ENCODE results near the gene RND3. TPM values are rescaled to one million over a fixed set of nuclear protein-coding genes. Genes with fewer than 3 reads are reported as not detected.

The RND3 gene
- polyA plus RNA-seq, 3 donors: not detected

- no peak overlapping the region for H3K27ac Mint-ChIP-seq
- no peak for TF ChIP-seq CTCF (IDR thresholded peaks at IDR 0.05)
- no CpG with 5 or more reads among the region's 3 CpGs for WGBS (ENCODE audit: insufficient coverage)
These were observed 37.6 kb downstream of the RND3 start for GRCh38 chr2:150449856-150450255.

GRCh38 chr2:150445398-150445797 lies 42.1 kb downstream of the RND3 start:
- Histone ChIP-seq H3K36me3 (replicated peaks in 1 of 2; ENCODE audit: control insufficient read depth in 1 of 2, insufficient read depth in 2 of 2, low read length in 2 of 2) (no peaks in the 10 kb centered on the region), H3K27me3 (ENCODE audit: control insufficient read depth in 2 of 2, insufficient read depth in 2 of 2, low read length in 2 of 2) (no peaks in the 10 kb centered on the region), H2AFZ (ENCODE audit: insufficient read depth, low read depth, low read length, poor library complexity, severe bottlenecking) (no peak overlapping the region), H4K20me1 (ENCODE audit: insufficient read depth, low read length) (no peaks in the 10 kb centered on the region), H3K4me2 (replicated peaks; ENCODE audit: extremely low read depth, low read length, poor library complexity, severe bottlenecking) (no peak overlapping the region), H3K9me3 (replicated peaks in 1 of 2; ENCODE audit: control insufficient read depth in 1 of 2, insufficient read depth in 1 of 2, low read length in 2 of 2) (no peaks in the 10 kb centered on the region), H3K9ac (ENCODE audit: insufficient read depth, low read length, poor library complexity, severe bottlenecking) (no peak overlapping the region), H3K79me2 (ENCODE audit: insufficient read depth, low read length) (no peaks in the 10 kb centered on the region), H3K4me1 (ENCODE audit: control insufficient read depth in 1 of 2, insufficient read depth in 2 of 2, low read length in 2 of 2) (no peaks in the 10 kb centered on the region), H3K4me3 (replicated peaks in 1 of 3; ENCODE audit: low read depth in 2 of 3, low read length in 3 of 3) (no peak overlapping the region), H3K27ac (ENCODE audit: low read depth in 1 of 2, low read length in 2 of 2) (no peak overlapping the region)
- Mint-ChIP-seq H3K27me3 (ENCODE audit: low read depth in 3 of 3) (peaks cover 0 to 2% (median 0%) of the 10 kb centered on the region in 3 donors), H3K27ac (no peak overlapping the region), H3K36me3 (no peaks in the 10 kb centered on the region), H3K4me3 (no peak overlapping the region), H3K9me3 (peaks cover 0 to 3% (median 0%) of the 10 kb centered on the region in 7 donors), H3K4me1 (no peaks in the 10 kb centered on the region)
- WGBS (ENCODE audit: insufficient coverage): 93% methylated on average over 1 of the region's 1 CpG
- no peak for TF ChIP-seq CTCF (IDR thresholded peaks at IDR 0.05)
- intact Hi-C loops (cut with micrococcal nuclease): no loop called here
- no peak for DNase-seq

More at GRCh38 chr2:150449856-150450255, 37.6 kb downstream of the RND3 start:
- no peak overlapping the region for H3K4me2 ChIP-seq (replicated peaks; ENCODE audit: extremely low read depth, low read length, poor library complexity, severe bottlenecking)
- intact Hi-C loops (cut with micrococcal nuclease): no loop called here
- no peak for DNase-seq
- H3K79me2 ChIP-seq (ENCODE audit: insufficient read depth, low read length): no peaks in the 10 kb centered on the region
- no peaks in the 10 kb centered on the region for H3K36me3 Mint-ChIP-seq
- H3K9ac ChIP-seq (ENCODE audit: insufficient read depth, low read length, poor library complexity, severe bottlenecking): no peak overlapping the region
- H3K27me3 ChIP-seq (ENCODE audit: control insufficient read depth in 2 of 2, insufficient read depth in 2 of 2, low read length in 2 of 2): no peaks in the 10 kb centered on the region
- no peak overlapping the region for H3K4me3 ChIP-seq (replicated peaks in 1 of 3; ENCODE audit: low read depth in 2 of 3, low read length in 3 of 3)
- H3K27ac ChIP-seq (ENCODE audit: low read depth in 1 of 2, low read length in 2 of 2): no peak overlapping the region
- no peak overlapping the region for H2AFZ ChIP-seq (ENCODE audit: insufficient read depth, low read depth, low read length, poor library complexity, severe bottlenecking)
- no peaks in the 10 kb centered on the region for H3K36me3 ChIP-seq (replicated peaks in 1 of 2; ENCODE audit: control insufficient read depth in 1 of 2, insufficient read depth in 2 of 2, low read length in 2 of 2)
- peaks cover 0 to 5% (median 0%) of the 10 kb centered on the region in 7 donors for H3K9me3 Mint-ChIP-seq
- no peak overlapping the region for H3K4me3 Mint-ChIP-seq
- no peaks in the 10 kb centered on the region for H3K4me1 ChIP-seq (ENCODE audit: control insufficient read depth in 1 of 2, insufficient read depth in 2 of 2, low read length in 2 of 2)
- H3K9me3 ChIP-seq (replicated peaks in 1 of 2; ENCODE audit: control insufficient read depth in 1 of 2, insufficient read depth in 1 of 2, low read length in 2 of 2): no peaks in the 10 kb centered on the region
- H3K27me3 Mint-ChIP-seq (ENCODE audit: low read depth in 3 of 3): peaks cover 0 to 2% (median 0%) of the 10 kb centered on the region in 3 donors
- no peaks in the 10 kb centered on the region for H4K20me1 ChIP-seq (ENCODE audit: insufficient read depth, low read length)
- no peaks in the 10 kb centered on the region for H3K4me1 Mint-ChIP-seq
